Kidney epithelial cell (primary cell): ENCODE measurements around the gene OAS2. TPM values are rescaled to one million over a fixed set of nuclear protein-coding genes. Genes with fewer than 3 reads are reported as not detected.

Source experiments
- DNase-seq: peaks from one replicate; pipeline ENCODE4 v3.0.0-alpha.2; 2010; ENCODE audit warnings: low read depth
- H3K27me3 ChIP-seq: 2 replicates; pipeline ENCODE4 v1.6.0; 2011; ENCODE audit warnings: low read length; ENCODE audit not compliant: control insufficient read depth, insufficient read depth
- H3K36me3 ChIP-seq: 2 replicates; pipeline ENCODE4 v1.5.1; 2011; ENCODE audit warnings: low read length; ENCODE audit not compliant: control insufficient read depth, insufficient read depth
- H3K4me3 ChIP-seq: 2 replicates; pipeline ENCODE4 v1.5.1; 2011; ENCODE audit warnings: low read depth, mild to moderate bottlenecking, control low read depth, low read length
- total RNA-seq: library from RNA; depleted of rRNA; stranded (reverse); fragments of >200 nt; gene quantifications from 2 replicates; pipeline ENCODE4 v1.2.3, GENCODE V29; 2015
- TF ChIP-seq, protein P1 (sequence below): IDR thresholded peaks from 2 replicates; pipeline ENCODE4 v1.5.1; 2011; ENCODE audit warnings: mild to moderate bottlenecking, moderate library complexity, low read length, control low read depth, inconsistent platforms; ENCODE audit not compliant: insufficient read depth, poor library complexity, severe bottlenecking

The OAS2 gene
- total RNA-seq, 1 donor from 2014 or later, result 3.6 TPM

- TF ChIP-seq, protein P1, sequence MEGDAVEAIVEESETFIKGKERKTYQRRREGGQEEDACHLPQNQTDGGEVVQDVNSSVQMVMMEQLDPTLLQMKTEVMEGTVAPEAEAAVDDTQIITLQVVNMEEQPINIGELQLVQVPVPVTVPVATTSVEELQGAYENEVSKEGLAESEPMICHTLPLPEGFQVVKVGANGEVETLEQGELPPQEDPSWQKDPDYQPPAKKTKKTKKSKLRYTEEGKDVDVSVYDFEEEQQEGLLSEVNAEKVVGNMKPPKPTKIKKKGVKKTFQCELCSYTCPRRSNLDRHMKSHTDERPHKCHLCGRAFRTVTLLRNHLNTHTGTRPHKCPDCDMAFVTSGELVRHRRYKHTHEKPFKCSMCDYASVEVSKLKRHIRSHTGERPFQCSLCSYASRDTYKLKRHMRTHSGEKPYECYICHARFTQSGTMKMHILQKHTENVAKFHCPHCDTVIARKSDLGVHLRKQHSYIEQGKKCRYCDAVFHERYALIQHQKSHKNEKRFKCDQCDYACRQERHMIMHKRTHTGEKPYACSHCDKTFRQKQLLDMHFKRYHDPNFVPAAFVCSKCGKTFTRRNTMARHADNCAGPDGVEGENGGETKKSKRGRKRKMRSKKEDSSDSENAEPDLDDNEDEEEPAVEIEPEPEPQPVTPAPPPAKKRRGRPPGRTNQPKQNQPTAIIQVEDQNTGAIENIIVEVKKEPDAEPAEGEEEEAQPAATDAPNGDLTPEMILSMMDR, result no peak
- Histone ChIP-seq H3K36me3 (no peaks in the 10 kb centered on the region), H3K4me3 (no peak overlapping the region), H3K27me3 (peaks cover 47% of the 10 kb centered on the region)
- no peak for DNase-seq
These were observed 77.5 kb downstream of the OAS2 start for GRCh38 chr12:113055594-113056380.

- DNase-seq, result no peak
- Histone ChIP-seq H3K27me3 (peaks cover 47% of the 10 kb centered on the region), H3K4me3 (peak overlapping the region; percentile 38), H3K36me3 (no peaks in the 10 kb centered on the region)
- TF ChIP-seq, protein P1, result no peak
These were observed 78.0 kb downstream of the OAS2 start for GRCh38 chr12:113056381-113056630.

DNA sequence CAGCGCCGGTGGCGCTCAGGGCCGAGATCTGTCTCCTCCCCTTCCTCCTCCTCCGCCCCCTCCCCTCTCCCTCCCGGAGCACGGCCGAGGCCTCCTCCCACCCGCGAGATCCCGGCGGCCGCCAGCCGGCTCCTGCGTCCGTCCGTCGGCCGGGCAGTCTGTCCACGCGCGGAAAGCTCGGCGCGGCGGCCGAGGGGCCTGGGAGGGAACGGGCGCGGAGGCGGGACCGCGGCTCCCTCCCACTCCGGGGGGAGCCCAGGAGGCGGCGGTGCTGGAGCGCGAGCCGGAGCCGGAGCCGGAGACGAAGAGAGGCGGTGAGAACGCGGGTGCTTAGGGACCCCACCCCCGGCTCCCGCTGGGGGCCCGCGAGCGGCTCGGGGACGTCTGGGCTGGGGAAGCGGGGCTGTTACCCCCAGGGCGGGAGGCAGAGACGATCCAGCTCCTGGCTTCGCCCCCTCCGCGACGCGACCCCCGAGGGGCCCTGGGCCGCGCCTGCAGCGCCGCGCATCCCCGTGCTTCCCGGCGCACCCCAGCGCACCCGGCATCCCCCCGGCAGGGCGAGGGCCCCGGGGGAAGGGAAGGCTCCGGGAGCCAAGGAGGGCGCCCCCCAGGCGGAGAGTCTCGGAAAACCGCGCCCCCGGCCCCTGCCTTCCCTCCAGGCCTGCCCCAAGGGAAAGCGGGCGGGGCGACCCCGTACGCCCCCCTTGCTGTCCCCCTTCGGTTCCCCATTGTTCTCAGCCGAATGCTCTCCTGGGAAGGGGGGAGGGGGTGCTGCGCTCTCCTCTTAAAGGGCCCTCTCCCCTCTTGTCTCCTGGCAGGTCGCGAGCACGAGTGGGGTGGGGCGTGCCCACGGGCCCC lies 78.5 kb downstream of the OAS2 start, which contains the start of gene DTX1:
Gene DTX1, plus strand, starts transcription at position 100 of the 858 bp plus-strand sequence. CDS start 1,463 bp downstream, outside the sequence.
- no peak for DNase-seq
- Histone ChIP-seq H3K4me3 (peak within 1 kb of the TSS; percentile 38), H3K36me3 (no peaks in the 10 kb centered on the region), H3K27me3 (peaks cover 47% of the 10 kb centered on the region)
- TF ChIP-seq, protein P1, result no peak

GRCh38 chr12:113057565-113058485 lies 79.5 kb downstream of the OAS2 start:
- Histone ChIP-seq H3K27me3 (peaks cover 46% of the 10 kb centered on the region), H3K36me3 (no peaks in the 10 kb centered on the region), H3K4me3 (no peak overlapping the region)
- TF ChIP-seq, protein P1, result no peak
- no peak for DNase-seq

DNA sequence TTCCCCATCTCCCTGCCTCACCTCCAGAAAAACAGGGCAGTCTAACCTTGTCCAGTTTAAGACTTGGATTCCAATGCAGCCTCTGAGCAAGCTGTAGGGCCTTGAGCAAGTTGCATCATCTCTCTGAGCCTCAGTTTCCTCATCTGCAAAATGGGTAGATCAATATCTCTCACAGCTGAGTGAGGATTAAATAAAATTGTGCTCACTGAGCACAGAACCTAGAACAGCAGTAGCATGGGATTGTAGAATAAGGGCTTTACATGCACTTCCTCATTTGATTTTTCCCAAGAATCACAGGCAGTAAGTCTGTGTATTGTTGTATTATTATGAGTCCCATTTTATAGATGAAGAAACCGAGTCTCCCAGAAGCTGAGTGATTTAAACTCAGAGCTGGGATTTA lies 80.2 kb downstream of the OAS2 start:
- Histone ChIP-seq H3K27me3 (peaks cover 49% of the 10 kb centered on the region), H3K36me3 (no peaks in the 10 kb centered on the region), H3K4me3 (no peak overlapping the region)
- TF ChIP-seq, protein P1, result no peak
- no peak for DNase-seq
